Measurements from ENCODE around the gene CYTH1. TPM values are rescaled to one million over a fixed set of nuclear protein-coding genes. Genes with fewer than 3 reads are reported as not detected.

Gene CYTH1
- total and polyA plus RNA-seq, 2 donors (not counting 1 experiment from before 2014, with no cell fraction given): 255 to 353 TPM

DNA sequence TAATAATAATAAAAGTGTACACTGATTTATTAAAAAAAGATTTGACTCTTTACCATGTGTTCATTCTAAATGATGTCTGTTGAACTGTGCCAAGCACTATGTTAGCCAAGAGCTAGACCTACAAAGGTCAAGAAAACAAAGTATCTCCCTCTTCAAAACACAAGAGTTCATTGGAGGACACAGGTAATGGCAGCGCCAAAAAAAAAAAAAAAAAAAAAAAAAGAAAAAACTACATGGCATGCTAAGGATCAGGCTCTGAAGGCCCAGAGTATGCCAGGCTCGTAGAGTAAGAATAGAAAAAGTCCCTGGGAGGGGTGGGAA is 35.2 kb downstream of the CYTH1 start:
- TF ChIP-seq, protein P1, sequence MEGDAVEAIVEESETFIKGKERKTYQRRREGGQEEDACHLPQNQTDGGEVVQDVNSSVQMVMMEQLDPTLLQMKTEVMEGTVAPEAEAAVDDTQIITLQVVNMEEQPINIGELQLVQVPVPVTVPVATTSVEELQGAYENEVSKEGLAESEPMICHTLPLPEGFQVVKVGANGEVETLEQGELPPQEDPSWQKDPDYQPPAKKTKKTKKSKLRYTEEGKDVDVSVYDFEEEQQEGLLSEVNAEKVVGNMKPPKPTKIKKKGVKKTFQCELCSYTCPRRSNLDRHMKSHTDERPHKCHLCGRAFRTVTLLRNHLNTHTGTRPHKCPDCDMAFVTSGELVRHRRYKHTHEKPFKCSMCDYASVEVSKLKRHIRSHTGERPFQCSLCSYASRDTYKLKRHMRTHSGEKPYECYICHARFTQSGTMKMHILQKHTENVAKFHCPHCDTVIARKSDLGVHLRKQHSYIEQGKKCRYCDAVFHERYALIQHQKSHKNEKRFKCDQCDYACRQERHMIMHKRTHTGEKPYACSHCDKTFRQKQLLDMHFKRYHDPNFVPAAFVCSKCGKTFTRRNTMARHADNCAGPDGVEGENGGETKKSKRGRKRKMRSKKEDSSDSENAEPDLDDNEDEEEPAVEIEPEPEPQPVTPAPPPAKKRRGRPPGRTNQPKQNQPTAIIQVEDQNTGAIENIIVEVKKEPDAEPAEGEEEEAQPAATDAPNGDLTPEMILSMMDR (IDR thresholded peaks at IDR 0.05): no peak
- no peak for TF ChIP-seq EZH2 (IDR thresholded peaks at IDR 0.05; ENCODE audit: borderline replicate concordance, insufficient read depth, low read depth, low read length, poor library complexity, severe bottlenecking)
- H3K79me2 ChIP-seq (ENCODE audit: control insufficient read depth, insufficient read depth, low read length): peaks cover 99% of the 10 kb centered on the region
- H4K20me1 ChIP-seq (ENCODE audit: control insufficient read depth, insufficient read depth, low read length, poor library complexity, severe bottlenecking): peaks cover 37% of the 10 kb centered on the region
- no peak overlapping the region for H2AFZ ChIP-seq (ENCODE audit: insufficient read depth, low read depth, low read length, poor library complexity, severe bottlenecking)
- H3K27me3 ChIP-seq (replicated peaks in 1 of 4; ENCODE audit: control extremely low read depth in 1 of 4, control insufficient read depth in 3 of 4, insufficient read depth in 4 of 4, low read length in 3 of 4): no peaks in the 10 kb centered on the region
- H3K27ac ChIP-seq (ENCODE audit: low read length in 2 of 2): peak overlapping the region; percentile 91 to 93
- ATAC-seq (ENCODE audit: low read depth): no peak
- H3K9me3 ChIP-seq (ENCODE audit: control extremely low read depth in 1 of 3, control insufficient read depth in 2 of 3, insufficient read depth in 1 of 3, low read length in 2 of 3): no peaks in the 10 kb centered on the region
- peaks cover 2 to 16% of the 10 kb centered on the region in 2 experiments for H3K36me3 ChIP-seq (replicated peaks in 1 of 2; ENCODE audit: control extremely low read depth in 1 of 2, control insufficient read depth in 1 of 2, extremely low read depth in 1 of 2, insufficient read depth in 2 of 2, low read length in 1 of 2)
- no peak for DNase-seq
- H3K9ac ChIP-seq (ENCODE audit: low read length): no peak overlapping the region
- H3K4me3 Mint-ChIP-seq: peak overlapping the region; percentile 53
- no peak overlapping the region for H3K4me3 ChIP-seq (ENCODE audit: control extremely low read depth in 1 of 5, extremely low read depth in 1 of 5, insufficient read depth in 1 of 5, low read depth in 2 of 5, low read length in 4 of 5)
- no peaks in the 10 kb centered on the region for H3K27me3 Mint-ChIP-seq
- peak overlapping the region; percentile 69 for H3K4me2 ChIP-seq (replicated peaks; ENCODE audit: low read depth, low read length, poor library complexity, severe bottlenecking)
- intact Hi-C loops (cut with micrococcal nuclease): no loop called here
- ChIA-PET CTCF (interaction anchor here (0.6 to 5.2 kb wide), 14 partner anchors 8 to 663 kb away, joined by 3 to 50 read pairs (median 4); no protein-coding TSS in a partner anchor), POLR2A (interaction anchor here (1.2 to 1.7 kb wide), 2 partner anchors 24 to 38 kb away, joined by 3 to 15 read pairs; no protein-coding TSS in a partner anchor)
- peaks cover 87% of the 10 kb centered on the region in 2 donors for H3K4me1 ChIP-seq (ENCODE audit: control insufficient read depth in 2 of 2, insufficient read depth in 2 of 2, low read length in 2 of 2)
- no peaks in the 10 kb centered on the region for H3K9me3 Mint-ChIP-seq (ENCODE audit: insufficient read depth)
- WGBS (ENCODE audit: insufficient coverage): 80% methylated on average over 1 of the region's 2 CpGs
- H3K4me1 Mint-ChIP-seq: peaks cover 84% of the 10 kb centered on the region
- H3K27ac Mint-ChIP-seq: peak overlapping the region; percentile 85

DNA sequence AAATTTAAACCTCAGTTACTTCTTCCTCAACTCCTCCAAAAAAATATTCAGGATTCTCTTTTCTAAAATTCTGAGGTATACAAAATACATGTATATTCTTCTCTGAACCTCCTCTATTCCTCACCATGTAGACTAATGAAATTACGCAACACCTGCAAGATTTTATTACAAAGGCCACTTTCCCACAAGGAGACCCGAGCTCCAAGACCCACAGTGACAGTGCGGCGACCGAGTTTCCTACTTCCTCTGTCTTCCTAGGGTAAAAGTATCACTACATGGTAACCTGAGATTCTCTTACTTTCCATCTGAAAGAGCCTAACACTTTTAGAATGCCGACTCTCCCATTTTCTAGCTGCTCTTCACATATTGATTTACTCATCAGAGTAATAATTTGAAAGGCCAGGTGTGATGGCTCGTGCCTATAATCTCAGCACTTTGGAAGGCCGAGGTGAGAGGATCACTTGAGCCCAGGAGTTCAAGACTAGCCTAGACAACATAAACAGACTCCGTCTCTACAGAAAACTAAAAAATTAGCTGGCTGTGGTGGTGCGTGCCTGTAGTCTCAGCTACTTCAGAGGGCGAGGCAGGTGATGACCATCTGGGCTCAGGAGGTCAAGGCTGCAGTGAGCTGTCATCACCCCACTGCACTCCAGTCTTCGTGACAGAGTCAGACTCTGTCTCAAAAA is 35.7 kb downstream of the CYTH1 start:
- Histone ChIP-seq H2AFZ (ENCODE audit: insufficient read depth, low read depth, low read length, poor library complexity, severe bottlenecking) (no peak overlapping the region), H3K9ac (ENCODE audit: low read length) (peak overlapping the region; percentile 5), H3K27me3 (replicated peaks in 1 of 4; ENCODE audit: control extremely low read depth in 1 of 4, control insufficient read depth in 3 of 4, insufficient read depth in 4 of 4, low read length in 3 of 4) (no peaks in the 10 kb centered on the region), H3K4me2 (replicated peaks; ENCODE audit: low read depth, low read length, poor library complexity, severe bottlenecking) (peak overlapping the region; percentile 69), H3K79me2 (ENCODE audit: control insufficient read depth, insufficient read depth, low read length) (peaks cover 99% of the 10 kb centered on the region), H3K27ac (ENCODE audit: low read length in 2 of 2) (peak overlapping the region; percentile 30 to 91), H4K20me1 (ENCODE audit: control insufficient read depth, insufficient read depth, low read length, poor library complexity, severe bottlenecking) (peaks cover 42% of the 10 kb centered on the region), H3K4me1 (ENCODE audit: control insufficient read depth in 2 of 2, insufficient read depth in 2 of 2, low read length in 2 of 2) (peaks cover 87 to 88% of the 10 kb centered on the region in 2 donors), H3K9me3 (ENCODE audit: control extremely low read depth in 1 of 3, control insufficient read depth in 2 of 3, insufficient read depth in 1 of 3, low read length in 2 of 3) (no peaks in the 10 kb centered on the region), H3K36me3 (replicated peaks in 1 of 2; ENCODE audit: control extremely low read depth in 1 of 2, control insufficient read depth in 1 of 2, extremely low read depth in 1 of 2, insufficient read depth in 2 of 2, low read length in 1 of 2) (peaks cover 2 to 19% of the 10 kb centered on the region in 2 experiments), H3K4me3 (ENCODE audit: control extremely low read depth in 1 of 5, extremely low read depth in 1 of 5, insufficient read depth in 1 of 5, low read depth in 2 of 5, low read length in 4 of 5) (no peak overlapping the region)
- Mint-ChIP-seq H3K4me1 (peaks cover 84% of the 10 kb centered on the region), H3K4me3 (peak overlapping the region; percentile 27), H3K9me3 (ENCODE audit: insufficient read depth) (no peaks in the 10 kb centered on the region), H3K27ac (peak overlapping the region; percentile 75), H3K27me3 (no peaks in the 10 kb centered on the region)
- intact Hi-C loops (cut with micrococcal nuclease): no loop called here
- no peak for DNase-seq
- POLR2A ChIA-PET: interaction anchor here (1.2 to 1.7 kb wide), 2 partner anchors 24 to 38 kb away, joined by 3 to 15 read pairs; no protein-coding TSS in a partner anchor
- no peak for ATAC-seq (ENCODE audit: low read depth)
- WGBS (ENCODE audit: insufficient coverage): 80% methylated on average over 8 of the region's 12 CpGs
- TF ChIP-seq, protein P1 (IDR thresholded peaks at IDR 0.05): no peak
- no peak for TF ChIP-seq EZH2 (IDR thresholded peaks at IDR 0.05; ENCODE audit: borderline replicate concordance, insufficient read depth, low read depth, low read length, poor library complexity, severe bottlenecking)
- CTCF ChIA-PET: interaction anchor here (0.6 to 5.2 kb wide), 18 partner anchors 8 to 662 kb away, joined by 3 to 50 read pairs (median 4); no protein-coding TSS in a partner anchor

Data from B cell (primary cell).